ENCODE results near the gene SACM1L.
"Not testable (repeated sequence)": the region's sequence is repeated elsewhere in the genome, so short reads cannot be mapped to it uniquely, and the experiment has no call there.

SACM1L gene

DNA sequence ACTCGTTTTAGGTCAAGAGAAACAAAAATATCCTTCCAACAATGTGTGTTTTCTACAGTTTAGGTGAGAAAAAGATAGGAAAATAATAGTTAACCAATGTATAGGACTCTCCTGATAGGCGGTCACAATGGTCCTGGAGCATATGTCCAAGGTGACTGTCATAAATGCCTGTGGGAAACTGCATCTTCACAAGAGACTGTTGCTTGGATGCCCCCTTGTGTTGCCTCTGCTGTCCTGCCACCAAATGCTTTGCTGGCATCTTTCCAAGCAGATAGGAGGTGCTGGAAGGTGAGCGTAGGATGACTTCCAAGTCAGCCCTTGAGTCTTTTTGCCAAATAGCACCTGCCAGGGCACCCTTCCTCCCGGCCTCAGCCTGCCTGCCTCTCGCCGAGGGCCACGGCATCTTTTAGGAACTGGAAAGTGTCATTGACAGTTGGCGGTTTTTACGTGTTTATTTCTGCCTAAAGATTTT is 24.1 kb upstream of the SACM1L start:
- peak in 6 of 42 donors; percentile 17 to 49 (median 28) for DNase-seq

DNA sequence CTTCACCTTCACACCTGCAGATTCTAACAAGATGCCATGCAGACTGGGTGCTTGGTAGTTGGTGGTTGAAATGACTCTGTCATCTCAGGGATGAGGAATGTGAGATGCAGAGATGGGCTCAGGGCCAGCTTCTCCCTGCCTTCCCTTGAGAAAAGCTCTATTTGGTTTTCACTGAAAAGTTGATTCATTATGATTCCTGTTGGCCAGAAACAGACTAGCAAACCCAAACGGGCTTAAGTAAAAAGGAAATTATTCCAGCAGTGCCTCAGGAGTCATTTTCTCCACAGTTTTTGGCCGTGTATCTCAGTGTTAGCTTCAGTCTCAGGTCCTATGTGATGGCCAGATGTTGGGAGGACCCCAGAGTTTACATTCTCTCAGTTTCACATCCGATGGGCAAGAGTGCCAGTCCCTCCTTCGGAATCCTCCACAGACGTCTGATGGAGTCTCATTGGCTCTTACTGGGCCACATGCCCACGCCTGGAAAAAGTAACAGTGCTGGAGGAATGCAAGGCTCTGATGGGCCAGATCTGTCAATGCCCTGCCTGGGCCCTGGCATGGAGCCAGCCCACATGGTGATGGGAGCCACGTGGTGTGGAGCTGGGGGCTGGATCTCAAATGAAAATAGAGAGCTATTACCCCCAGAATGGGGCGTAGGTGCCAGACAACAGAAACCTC is 22.3 kb upstream of the SACM1L start:
- DNase-seq, result peak in 31 of 42 donors; percentile 18 to 80 (median 42)
- intact Hi-C loops (cut with DNase I), result no loop called here

More for the DNA sequence above, 24.1 kb upstream of the SACM1L start:
- intact Hi-C loops (cut with DNase I), result no loop called here

DNA sequence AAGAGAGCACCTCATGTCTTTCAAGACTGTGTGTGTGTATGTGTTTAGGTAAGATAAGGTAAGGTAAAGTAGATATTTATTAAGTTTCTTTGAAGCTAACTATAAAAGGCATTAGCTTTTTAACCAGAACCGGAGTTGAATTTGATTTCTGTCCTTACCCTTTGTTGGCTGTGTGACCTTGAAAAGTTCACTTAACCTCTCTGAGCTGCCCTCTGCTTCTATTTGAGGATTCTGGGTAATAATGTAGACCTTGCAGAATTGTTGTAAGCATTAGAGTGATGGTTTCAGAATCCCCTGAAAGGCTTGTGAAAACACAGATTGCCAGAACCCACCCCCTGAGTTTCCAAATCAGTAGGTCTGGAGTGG is 21.6 kb upstream of the SACM1L start:
- intact Hi-C loops (cut with DNase I), result no loop called here
- DNase-seq, result no peak

DNA sequence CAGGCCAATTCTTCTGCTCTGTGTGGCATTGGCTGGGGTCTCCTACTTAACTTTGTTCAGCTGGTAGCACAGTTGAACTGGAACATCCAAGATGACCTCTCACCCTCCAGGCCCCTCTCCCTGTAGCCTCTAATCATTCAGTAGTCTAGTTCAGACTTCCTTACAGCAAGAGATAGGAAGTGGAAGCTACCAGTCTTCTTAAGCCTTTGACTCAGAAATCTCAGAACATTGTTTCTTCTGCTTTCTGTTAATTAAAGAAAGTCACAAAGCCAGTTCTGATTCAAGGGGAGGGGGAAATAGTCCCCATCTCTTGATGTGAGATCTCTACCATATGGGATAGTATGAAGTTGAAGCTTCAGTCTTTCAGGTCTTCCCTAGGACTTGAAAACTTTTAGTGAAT is 18.8 kb upstream of the SACM1L start:
- no peak for DNase-seq

DNA sequence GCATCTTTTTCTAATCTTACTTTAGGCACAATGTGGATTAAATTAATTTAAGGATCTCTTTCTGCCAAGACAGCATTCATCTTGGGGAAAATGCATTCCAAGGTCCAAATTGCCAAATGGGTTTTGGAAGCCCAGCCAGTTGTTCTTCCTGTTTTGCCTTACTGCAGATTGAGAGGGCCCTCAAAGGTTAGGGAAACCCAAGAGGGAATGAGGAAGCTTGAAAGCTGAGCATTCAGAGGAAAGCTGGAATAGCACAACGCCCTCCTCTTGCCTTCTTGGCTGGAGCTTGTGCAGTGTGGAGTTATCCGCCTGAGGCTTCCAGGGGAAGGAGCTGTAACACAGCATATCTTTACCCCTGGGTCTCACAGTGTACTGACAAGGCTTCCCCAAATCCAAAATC is 18.2 kb upstream of the SACM1L start:
- intact Hi-C loops (cut with DNase I), result no loop called here
- DNase-seq, result no peak

More for the DNA sequence above, 18.8 kb upstream of the SACM1L start:
- intact Hi-C loops (cut with DNase I), result no loop called here

DNA sequence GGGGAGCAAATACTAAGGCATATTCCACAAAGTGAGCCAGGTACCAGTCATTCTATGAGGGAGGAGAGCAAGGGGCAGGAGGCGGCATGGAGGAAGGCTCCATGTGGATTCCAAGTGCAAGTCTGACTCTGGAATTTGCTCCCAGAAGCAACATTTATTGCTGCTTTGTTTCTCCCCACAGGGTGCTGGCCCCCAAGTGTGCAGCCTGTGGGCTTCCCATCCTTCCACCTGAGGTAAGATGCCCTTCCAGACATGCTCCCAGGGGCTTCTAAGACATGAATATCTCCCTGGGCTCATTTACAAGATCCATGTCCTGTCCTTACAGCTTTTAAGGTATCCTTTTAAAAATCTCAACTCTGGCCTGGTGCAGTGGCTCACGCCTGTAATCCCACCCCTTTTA is 15.9 kb upstream of the SACM1L start:
- intact Hi-C loops (cut with DNase I), result no loop called here
- DNase-seq, result no peak

DNA sequence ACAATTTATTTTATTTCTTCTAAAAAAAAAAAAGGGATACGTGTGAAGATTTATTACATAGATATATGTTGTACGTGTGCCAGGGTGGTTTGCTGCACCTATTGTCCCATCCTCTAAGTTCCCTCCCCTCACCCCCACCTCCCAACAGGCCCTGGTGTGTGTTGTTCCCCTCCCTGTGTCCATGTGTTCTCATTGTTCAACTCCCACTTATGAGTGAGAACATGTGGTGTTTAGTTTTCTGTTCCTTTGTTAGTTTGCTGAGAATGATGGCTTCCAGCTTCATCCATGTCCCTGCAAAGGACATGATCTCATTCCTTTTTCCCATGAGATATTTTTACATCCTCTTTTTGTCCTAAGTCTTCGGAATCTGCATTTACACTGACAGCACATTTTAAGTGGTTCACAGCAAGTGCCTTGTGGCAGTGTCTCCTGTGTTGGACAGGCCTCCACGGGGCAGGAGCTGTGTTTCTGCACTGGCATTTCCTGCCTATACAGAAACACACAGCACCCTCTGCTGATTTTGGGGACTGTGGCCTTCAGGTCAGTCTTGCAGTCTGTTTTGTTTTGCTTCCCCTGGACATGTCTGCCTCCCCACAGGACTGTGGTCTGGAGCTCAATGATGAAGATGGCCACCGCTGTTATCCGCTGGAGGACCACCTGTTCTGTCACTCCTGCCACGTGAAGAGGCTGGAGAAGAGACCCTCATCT is 12.7 kb upstream of the SACM1L start:
- DNase-seq, result no peak
- intact Hi-C loops (cut with DNase I), result no loop called here

DNA sequence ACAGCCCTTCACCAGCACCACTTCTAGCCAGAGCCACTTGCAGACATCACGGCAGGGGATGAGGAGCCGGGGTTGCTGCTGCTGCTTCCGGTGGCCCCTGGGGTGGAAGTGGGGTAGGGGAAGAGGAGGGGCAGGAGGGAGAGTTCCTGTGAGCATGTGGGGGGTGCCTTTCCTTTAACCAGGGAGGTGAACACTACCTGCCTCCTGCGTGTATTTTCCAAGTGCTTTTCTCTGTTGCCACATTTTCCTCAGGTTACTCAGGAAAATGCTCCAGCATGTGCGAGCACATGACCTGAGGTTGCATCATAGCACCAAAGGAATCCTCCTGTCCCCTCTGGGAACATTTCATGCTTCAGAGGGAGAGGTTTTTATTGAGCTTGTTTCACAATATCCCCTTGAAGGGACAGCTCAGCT is 12.2 kb upstream of the SACM1L start:
- no peak for DNase-seq
- intact Hi-C loops (cut with DNase I), result no loop called here

DNA sequence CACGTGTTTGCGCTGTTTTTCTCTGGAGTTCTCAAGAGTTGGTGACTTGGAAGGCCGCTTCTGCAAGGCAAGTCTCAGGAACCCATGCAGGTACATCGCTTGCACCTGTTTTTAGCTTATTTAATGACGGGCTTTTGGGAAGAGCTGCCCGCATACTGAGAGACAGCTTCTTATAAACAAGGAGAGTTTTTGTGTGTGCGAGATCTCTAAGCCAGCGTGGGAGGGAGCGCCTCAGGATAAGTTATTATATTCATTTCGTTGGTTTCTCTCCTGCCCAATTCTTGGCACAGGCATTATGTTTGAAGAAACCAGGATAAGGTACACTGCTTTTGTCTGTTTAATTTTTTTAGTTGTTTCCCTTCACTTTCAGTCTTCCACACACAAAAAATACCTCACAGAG is 11.4 kb upstream of the SACM1L start:
- DNase-seq, result no peak

DNA sequence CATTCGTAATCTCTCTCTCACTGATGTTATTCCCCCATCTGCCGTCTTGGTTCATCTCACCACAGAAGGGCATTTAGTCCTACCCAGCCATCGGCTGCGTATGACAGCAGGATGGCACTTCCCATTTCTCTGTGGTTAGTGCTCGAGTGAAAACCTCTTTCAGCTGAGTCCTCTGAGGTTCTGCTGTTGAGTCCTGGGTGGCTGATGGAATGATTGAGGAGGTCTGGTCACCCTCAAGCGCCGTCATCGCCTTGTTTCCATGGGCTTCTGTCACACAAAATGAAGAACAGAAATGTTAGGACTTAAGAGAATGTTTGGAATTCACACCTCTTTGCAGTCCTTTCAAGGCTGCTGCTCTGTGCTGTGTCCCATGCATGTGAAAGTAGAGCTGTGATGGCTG is 9.4 kb upstream of the SACM1L start:
- no peak for DNase-seq
- intact Hi-C loops (cut with DNase I), result no loop called here

More for the DNA sequence above, 11.4 kb upstream of the SACM1L start:
- intact Hi-C loops (cut with DNase I), result no loop called here

DNA sequence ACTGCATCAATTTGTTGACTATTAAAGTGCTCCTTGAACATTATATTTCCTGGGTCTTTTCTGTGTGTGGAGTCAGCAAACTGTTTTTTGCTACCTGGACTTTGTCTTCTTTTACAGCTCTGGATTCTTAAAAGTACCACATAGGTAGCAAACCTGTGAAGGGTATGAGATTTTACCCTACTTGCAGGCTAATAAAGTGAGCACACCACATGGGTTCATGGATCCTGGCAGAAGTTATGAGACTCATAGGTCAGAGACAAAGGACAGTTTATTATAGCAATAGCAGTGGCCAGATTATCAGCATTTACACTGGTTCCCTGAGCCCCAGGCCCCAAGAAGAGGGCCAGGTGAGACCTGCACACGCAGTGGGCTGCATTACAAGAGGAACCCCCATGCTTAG is 8.0 kb upstream of the SACM1L start:
- DNase-seq, result no peak

DNA sequence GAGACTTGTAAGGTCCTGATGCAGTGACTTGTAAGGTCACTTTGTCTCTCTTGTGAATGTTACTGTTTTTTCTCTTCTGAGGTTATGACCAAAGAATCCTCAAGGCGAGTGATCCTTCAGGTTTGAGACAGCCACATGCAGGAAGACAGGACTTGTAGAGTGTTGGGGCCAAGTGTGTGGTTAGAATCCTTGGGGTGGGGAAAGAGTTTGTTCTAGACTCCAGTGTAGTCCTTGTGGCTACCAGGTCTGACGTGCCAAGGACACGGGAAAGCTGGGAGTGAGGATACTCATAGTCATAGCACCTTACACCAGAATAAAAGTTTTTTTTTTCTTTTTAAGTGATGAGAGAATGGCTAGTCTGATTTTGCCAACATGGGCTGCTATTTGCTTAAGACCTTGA is 7.3 kb upstream of the SACM1L start:
- no peak for DNase-seq
- intact Hi-C loops (cut with DNase I), result no loop called here

More for the DNA sequence above, 8.0 kb upstream of the SACM1L start:
- intact Hi-C loops (cut with DNase I), result no loop called here

DNA sequence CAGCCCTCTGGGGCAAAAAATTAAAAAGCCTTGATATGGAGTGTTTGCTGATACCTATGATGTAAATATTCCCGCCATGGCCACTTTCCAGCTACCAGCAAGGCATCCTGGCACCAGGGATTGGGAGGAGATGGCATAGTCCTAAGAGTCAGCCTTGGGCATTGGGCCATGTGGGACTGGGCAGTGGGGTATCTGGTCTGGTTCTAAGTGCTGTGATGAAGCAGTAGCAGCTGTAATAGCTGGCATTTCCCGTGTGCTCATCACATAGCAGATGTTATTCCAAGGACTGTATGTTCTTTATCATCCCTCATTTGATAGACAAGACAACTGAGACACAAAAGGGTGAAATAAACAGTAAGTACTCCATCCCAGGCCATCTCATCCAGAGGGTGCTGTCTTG is 6.9 kb upstream of the SACM1L start:
- intact Hi-C loops (cut with DNase I), result no loop called here
- DNase-seq, result no peak

DNA sequence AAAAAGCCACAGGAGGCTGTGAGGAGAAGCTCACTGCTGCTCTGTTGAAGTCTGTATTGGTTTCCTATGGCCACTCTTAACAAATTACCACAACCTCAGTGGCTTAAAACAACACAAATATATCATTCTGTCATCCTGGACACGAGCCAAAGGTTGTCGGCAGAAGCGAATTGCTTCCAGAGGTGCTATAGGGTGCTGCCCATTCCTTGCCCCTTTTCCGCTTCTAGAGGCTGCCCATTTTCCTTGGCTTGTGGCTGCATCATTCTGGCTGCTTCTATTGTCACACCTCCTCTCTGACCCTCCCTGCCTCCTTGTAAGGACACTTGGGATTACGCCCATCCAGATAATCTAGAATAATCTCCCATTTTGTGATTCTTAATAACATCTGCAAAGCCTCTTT is 6.4 kb upstream of the SACM1L start:
- intact Hi-C loops (cut with DNase I), result no loop called here

DNA sequence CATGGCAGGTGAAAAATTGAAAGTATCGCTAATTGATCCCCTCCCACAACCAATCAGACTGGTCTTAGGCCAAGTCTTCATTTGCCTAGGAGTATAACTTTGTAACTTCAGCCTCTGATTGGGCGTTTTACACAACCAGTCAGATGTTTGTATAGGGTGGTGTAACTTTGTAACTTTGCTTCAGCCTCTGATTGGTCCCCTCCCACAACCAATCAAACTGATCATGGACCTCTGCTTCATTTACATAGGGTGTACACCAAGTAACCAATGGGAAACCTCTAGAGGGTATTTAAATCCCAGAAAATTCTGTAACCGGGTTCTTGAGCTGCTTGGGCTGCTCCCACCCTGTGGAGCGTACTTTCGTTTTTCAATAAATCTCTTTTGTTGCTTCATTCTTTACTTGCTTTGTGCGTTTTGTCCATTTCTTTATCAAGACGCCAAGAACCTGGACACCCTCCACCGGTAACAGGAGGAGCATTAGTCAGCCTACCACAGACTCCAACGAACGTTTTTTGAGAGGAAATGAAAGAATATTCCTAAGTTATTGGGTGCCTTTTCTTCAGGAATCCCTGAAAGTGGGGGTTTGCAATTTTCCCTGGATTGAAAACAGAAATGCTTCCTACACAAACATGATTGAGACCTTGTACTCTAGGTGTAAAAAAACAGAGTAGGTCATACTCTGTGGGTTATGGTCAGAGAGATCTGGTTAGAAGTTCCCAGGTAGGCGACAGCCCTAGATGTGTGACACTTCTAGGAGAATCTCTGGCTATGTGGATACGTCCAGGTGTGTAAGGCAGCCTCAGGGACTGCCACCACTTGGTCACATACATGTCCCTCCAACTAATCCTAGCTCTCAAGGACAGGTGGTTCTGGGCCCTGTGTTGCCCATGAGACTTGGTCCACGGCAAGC is 5.5 kb upstream of the SACM1L start:
- intact Hi-C loops (cut with DNase I), result no loop called here
- no peak for DNase-seq

More for the DNA sequence above, 6.4 kb upstream of the SACM1L start:
- DNase-seq, result no peak

DNA sequence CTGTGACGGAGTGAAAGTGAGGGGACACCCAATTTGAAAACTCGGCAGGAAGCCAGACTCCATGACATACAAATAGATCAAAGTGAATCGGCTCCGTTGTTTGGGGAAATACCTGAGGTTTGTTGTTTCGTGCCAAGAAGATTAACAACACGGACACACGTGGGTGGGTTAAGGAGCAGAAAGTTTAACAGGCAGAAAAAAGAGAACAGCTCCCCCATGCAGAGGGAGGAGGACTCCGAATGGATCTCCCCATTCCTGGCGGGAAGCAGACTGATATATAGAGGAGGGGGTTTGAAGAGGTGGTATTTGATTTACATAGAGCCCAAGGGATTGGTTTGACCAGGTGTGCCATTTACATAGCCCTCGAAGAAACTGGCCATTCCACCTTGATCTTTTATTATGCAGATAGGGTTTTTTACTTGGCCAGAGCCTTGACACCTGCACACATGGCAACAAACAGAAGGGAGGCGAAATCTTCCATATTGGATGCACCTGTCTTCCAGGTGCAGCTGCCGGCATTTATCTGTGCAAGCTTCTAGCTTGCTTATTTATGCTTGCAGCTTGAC is 4.8 kb upstream of the SACM1L start:
- DNase-seq, result no peak
- intact Hi-C loops (cut with DNase I), result no loop called here

DNA sequence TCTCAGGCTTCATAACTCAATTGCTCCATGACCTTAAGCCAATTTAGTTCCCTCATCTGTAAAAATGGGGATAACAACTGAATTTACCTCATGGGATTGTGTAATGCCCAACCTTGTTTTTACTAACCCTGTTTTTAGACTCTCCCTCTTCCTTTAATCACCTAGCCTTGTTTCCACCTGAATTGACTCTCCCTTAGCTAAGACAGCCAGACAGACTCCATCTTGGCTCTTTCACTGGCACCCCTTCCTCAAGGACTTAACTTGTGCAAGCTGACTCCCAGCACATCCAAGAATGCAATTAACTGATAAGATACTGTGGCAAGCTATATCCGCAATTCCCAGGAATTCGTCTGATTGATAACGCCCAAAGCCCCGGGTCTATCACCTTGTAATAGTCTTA is 3.5 kb upstream of the SACM1L start:
- intact Hi-C loops (cut with DNase I); DNase-seq: not testable (repeated sequence)

DNA sequence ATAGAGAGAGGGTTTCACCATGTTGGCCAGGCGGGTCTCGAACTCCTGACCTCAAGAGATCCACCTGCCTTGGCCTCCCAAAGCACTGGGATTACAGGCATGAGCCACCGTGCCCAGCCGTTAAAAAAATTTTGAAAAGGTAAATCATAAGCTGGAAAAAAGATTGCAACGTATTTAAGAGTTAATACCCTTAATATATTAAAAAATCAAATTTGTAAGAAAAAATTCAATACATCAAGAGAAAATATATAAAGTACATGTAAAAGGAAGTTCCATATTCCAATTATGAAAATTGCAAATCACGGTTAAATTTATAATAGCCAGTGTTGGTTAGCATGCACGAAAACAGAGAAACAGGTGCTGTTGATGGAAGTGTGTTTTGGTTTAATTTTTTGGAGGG is 2.3 kb upstream of the SACM1L start:
- intact Hi-C loops (cut with DNase I), result no loop called here
- no peak for DNase-seq

DNA sequence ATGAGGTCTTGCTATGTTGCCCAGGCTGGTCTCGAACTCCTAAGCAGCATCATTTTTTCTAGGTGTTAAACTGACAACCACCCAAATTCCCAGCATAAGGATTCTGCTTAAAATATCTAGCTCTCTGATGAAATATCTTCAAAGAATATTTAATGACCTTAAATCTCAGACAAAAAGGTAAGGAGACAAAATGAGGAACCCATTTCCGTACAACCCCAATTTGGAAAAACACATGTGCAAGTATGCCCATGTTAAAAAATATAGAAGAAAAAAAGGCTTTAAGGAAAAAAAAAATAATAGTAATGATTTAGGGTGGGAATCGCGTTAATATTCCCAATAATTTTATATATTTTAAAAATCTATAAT is 1.4 kb upstream of the SACM1L start:
- DNase-seq, result no peak
- intact Hi-C loops (cut with DNase I), result no loop called here

Measured in head of caudate nucleus (tissue), 42 donors.